ENCODE data around the gene ACAA1. TPM values are rescaled to one million over a fixed set of nuclear protein-coding genes. Genes with fewer than 3 reads are reported as not detected.

Gene ACAA1
- polyA plus RNA-seq, 1 of the 3 experiments (the other 2 are of a cell fraction) = 86.4 TPM

DNA sequence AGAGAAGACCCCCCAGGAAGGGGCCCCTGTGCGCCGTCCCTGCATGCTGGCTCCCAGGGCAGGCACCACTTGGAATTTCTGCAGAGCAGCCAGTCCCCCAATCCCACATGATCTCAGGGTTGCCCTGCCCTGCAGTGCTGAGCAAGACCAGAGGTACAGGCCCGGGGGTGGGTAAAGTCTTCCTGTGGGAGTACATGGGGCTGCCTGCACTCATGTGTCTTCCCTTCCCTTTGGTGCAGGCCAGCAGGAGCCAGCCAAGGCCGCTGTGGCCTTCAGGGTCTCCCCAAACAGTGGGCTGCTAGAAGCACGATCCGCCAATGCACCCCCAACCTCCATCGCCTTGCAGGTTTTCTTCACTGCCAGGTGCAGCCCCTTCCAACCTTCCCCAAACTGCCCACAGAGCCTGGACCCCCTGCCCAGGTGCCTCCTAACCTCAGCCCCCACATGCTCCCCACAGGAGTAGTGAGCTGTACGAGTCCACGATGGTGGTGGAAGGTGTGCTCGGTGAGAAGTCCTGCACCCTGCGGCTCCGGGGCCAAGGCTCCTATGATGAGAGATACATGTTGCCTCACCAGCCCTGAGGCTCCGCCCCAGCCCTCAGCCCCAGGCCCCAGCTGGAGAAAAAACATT, 15.0 kb downstream of the ACAA1 start:
- H3K9me2 ChIP-seq = no peaks in the 10 kb centered on the region
- WGBS (ENCODE audit: low lambda C conversion rate) = 90% methylated on average over 2 of the region's 13 CpGs
- no peak for TF ChIP-seq SIN3A (IDR thresholded peaks at IDR 0.05; ENCODE audit: borderline replicate concordance, low read depth, low read length)
- no peak for TF ChIP-seq JUND (IDR thresholded peaks at IDR 0.05)
- TF ChIP-seq, protein P1, sequence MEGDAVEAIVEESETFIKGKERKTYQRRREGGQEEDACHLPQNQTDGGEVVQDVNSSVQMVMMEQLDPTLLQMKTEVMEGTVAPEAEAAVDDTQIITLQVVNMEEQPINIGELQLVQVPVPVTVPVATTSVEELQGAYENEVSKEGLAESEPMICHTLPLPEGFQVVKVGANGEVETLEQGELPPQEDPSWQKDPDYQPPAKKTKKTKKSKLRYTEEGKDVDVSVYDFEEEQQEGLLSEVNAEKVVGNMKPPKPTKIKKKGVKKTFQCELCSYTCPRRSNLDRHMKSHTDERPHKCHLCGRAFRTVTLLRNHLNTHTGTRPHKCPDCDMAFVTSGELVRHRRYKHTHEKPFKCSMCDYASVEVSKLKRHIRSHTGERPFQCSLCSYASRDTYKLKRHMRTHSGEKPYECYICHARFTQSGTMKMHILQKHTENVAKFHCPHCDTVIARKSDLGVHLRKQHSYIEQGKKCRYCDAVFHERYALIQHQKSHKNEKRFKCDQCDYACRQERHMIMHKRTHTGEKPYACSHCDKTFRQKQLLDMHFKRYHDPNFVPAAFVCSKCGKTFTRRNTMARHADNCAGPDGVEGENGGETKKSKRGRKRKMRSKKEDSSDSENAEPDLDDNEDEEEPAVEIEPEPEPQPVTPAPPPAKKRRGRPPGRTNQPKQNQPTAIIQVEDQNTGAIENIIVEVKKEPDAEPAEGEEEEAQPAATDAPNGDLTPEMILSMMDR (IDR thresholded peaks at IDR 0.05) = no peak
- TF ChIP-seq, protein P2, sequence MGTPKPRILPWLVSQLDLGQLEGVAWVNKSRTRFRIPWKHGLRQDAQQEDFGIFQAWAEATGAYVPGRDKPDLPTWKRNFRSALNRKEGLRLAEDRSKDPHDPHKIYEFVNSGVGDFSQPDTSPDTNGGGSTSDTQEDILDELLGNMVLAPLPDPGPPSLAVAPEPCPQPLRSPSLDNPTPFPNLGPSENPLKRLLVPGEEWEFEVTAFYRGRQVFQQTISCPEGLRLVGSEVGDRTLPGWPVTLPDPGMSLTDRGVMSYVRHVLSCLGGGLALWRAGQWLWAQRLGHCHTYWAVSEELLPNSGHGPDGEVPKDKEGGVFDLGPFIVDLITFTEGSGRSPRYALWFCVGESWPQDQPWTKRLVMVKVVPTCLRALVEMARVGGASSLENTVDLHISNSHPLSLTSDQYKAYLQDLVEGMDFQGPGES (IDR thresholded peaks at IDR 0.05; ENCODE audit: low read depth, low read length) = no peak
- ChIA-PET POLR2A (interaction anchor here (1.0 kb wide), 1 partner anchor 15 kb away, joined by 3 read pairs; the partner anchor contains the start of gene ACAA1), CTCF (interaction anchor here (1.2 to 1.6 kb wide), 4 partner anchors 9 to 225 kb away, joined by 3 to 5 read pairs (median 4); partner anchors contain the start of gene XYLB)
- H4K20me1 ChIP-seq (ENCODE audit: insufficient read depth) = no peaks in the 10 kb centered on the region
- H3K27me3 ChIP-seq (ENCODE audit: insufficient read depth) = no peaks in the 10 kb centered on the region
- no peak overlapping the region for H3K27ac ChIP-seq (ENCODE audit: low read depth in 2 of 2, low read length in 1 of 2)
- no peaks in the 10 kb centered on the region for H3F3A ChIP-seq (replicated peaks; ENCODE audit: insufficient read depth)
- no peaks in the 10 kb centered on the region for H3K79me2 ChIP-seq (ENCODE audit: insufficient read depth)
- H3K4me1 ChIP-seq (ENCODE audit: control insufficient read depth in 1 of 2, insufficient read depth in 2 of 2, low read depth in 1 of 2, low read length in 1 of 2) = no peaks in the 10 kb centered on the region
- H3K36me3 ChIP-seq (replicated peaks in 1 of 2; ENCODE audit: control insufficient read depth in 1 of 2, insufficient read depth in 2 of 2, low read length in 1 of 2) = peaks cover 7 to 44% of the 10 kb centered on the region in 2 experiments
- H3K9ac ChIP-seq = no peak overlapping the region
- H2AFZ ChIP-seq (ENCODE audit: low read depth) = no peak overlapping the region
- no peak for DNase-seq
- no peak overlapping the region for H3K4me3 ChIP-seq (ENCODE audit: low read depth in 2 of 2, low read length in 1 of 2)
- H3K9me3 ChIP-seq = no peaks in the 10 kb centered on the region
- no peak overlapping the region for H3K4me2 ChIP-seq

DNA sequence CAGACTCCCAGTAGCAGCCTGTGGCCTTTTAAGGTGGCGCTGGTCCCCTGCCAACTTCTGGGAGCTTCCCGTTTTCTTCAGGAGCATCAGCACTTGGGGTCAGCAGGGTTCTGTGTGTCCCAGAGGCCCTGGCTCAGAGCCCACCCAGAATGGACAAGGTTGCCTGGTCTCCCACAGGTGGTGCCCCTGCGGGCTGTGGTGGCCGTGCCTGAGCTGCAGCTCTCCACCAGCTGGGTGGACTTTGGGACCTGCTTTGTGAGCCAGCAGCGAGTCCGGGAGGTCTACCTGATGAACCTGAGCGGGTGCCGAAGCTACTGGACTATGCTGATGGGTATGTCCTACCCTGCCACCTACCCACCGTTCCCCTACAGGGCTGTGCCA, 15.5 kb downstream of the ACAA1 start:
- Histone ChIP-seq H3K4me1 (ENCODE audit: control insufficient read depth in 1 of 2, insufficient read depth in 2 of 2, low read depth in 1 of 2, low read length in 1 of 2) (no peaks in the 10 kb centered on the region), H3K9ac (no peak overlapping the region), H3K36me3 (replicated peaks in 1 of 2; ENCODE audit: control insufficient read depth in 1 of 2, insufficient read depth in 2 of 2, low read length in 1 of 2) (peaks cover 2 to 39% of the 10 kb centered on the region in 2 experiments), H3K27me3 (ENCODE audit: insufficient read depth) (no peaks in the 10 kb centered on the region), H3K9me3 (no peaks in the 10 kb centered on the region), H3K9me2 (no peaks in the 10 kb centered on the region), H3K27ac (ENCODE audit: low read depth in 2 of 2, low read length in 1 of 2) (no peak overlapping the region), H3K4me2 (no peak overlapping the region), H2AFZ (ENCODE audit: low read depth) (no peak overlapping the region), H3K79me2 (ENCODE audit: insufficient read depth) (no peaks in the 10 kb centered on the region), H3F3A (replicated peaks; ENCODE audit: insufficient read depth) (no peaks in the 10 kb centered on the region), H4K20me1 (ENCODE audit: insufficient read depth) (no peaks in the 10 kb centered on the region), H3K4me3 (ENCODE audit: low read depth in 2 of 2, low read length in 1 of 2) (no peak overlapping the region)
- CTCF ChIA-PET = interaction anchor here (1.2 to 1.3 kb wide), 3 partner anchors 11 to 225 kb away, joined by 3 to 5 read pairs (median 4); partner anchors contain the start of gene XYLB
- TF ChIP-seq, protein P3, sequence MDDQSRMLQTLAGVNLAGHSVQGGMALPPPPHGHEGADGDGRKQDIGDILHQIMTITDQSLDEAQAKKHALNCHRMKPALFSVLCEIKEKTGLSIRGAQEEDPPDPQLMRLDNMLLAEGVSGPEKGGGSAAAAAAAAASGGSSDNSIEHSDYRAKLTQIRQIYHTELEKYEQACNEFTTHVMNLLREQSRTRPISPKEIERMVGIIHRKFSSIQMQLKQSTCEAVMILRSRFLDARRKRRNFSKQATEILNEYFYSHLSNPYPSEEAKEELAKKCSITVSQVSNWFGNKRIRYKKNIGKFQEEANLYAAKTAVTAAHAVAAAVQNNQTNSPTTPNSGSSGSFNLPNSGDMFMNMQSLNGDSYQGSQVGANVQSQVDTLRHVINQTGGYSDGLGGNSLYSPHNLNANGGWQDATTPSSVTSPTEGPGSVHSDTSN (IDR thresholded peaks at IDR 0.05) = no peak
- TF ChIP-seq POLR2AphosphoS5 (IDR thresholded peaks at IDR 0.05; ENCODE audit: low read depth, low read length) (no peak), FOXM1 (IDR thresholded peaks at IDR 0.05; ENCODE audit: low read depth) (no peak), ELF1 (IDR thresholded peaks at IDR 0.05) (no peak), EZH2phosphoT487 (IDR thresholded peaks at IDR 0.05; ENCODE audit: borderline replicate concordance, low read depth) (no peak), TCF12 (IDR thresholded peaks at IDR 0.05) (no peak), TEAD4 (IDR thresholded peaks at IDR 0.05; ENCODE audit: borderline replicate concordance, insufficient read depth) (no peak), GABPA (IDR thresholded peaks at IDR 0.05; ENCODE audit: low read depth) (no peak)
- POLR2A ChIA-PET = interaction anchor here (1.0 kb wide), 1 partner anchor 15 kb away, joined by 3 read pairs; the partner anchor contains the start of gene ACAA1
- no peak for DNase-seq
- WGBS (ENCODE audit: low lambda C conversion rate) = no CpG with 5 or more reads among the region's 9 CpGs
